HuH-7 (cell line): ENCODE measurements around the gene BUB1B.
"Not testable (repeated sequence)": the region's sequence is repeated elsewhere in the genome, so short reads cannot be mapped to it uniquely, and the experiment has no call there.

Experiments used
- DNase-seq: peaks from one replicate; pipeline ENCODE4 v3.0.0; 2011; ENCODE audit warnings: low spot score

The BUB1B gene, protein sequence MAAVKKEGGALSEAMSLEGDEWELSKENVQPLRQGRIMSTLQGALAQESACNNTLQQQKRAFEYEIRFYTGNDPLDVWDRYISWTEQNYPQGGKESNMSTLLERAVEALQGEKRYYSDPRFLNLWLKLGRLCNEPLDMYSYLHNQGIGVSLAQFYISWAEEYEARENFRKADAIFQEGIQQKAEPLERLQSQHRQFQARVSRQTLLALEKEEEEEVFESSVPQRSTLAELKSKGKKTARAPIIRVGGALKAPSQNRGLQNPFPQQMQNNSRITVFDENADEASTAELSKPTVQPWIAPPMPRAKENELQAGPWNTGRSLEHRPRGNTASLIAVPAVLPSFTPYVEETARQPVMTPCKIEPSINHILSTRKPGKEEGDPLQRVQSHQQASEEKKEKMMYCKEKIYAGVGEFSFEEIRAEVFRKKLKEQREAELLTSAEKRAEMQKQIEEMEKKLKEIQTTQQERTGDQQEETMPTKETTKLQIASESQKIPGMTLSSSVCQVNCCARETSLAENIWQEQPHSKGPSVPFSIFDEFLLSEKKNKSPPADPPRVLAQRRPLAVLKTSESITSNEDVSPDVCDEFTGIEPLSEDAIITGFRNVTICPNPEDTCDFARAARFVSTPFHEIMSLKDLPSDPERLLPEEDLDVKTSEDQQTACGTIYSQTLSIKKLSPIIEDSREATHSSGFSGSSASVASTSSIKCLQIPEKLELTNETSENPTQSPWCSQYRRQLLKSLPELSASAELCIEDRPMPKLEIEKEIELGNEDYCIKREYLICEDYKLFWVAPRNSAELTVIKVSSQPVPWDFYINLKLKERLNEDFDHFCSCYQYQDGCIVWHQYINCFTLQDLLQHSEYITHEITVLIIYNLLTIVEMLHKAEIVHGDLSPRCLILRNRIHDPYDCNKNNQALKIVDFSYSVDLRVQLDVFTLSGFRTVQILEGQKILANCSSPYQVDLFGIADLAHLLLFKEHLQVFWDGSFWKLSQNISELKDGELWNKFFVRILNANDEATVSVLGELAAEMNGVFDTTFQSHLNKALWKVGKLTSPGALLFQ

DNA sequence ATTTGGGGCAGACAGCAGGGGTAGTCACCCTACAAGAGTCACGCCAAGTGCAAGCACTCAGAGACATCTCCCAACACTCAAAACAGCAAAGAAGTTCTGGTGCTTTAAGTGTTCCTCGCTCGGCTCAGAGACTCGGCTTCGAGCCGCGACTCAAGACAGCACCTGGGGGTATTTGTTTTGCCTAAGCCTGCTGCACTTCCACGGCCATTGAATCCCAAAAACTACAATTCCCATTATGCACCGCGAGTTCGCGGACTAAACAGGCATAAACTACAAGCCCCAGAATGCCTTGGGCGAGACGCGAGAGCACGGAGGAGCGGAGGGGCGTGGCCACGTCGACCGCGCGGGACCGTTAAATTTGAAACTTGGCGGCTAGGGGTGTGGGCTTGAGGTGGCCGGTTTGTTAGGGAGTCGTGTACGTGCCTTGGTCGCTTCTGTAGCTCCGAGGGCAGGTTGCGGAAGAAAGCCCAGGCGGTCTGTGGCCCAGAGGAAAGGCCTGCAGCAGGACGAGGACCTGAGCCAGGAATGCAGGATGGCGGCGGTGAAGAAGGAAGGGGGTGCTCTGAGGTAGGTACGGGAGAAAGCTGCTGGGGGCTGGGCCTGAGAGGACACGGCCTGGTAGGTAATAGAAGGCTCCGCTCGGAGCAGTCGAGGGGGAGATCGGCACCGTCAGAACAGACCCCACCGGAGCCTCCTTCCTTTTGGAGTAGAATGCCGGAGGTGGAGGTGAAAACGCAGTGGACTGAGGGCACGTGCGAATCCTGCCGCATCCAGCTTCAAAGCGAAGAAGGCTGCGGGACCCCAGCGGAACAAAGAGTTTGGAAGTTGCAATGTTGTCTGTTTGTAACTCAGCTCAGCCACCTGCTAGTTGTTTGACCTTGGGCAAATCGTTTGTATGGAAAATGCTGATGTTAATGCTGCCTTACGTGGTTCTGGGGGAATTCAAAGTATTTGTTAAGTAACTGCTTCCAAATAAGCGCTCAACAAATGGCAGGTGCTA lies at the start of gene BUB1B:
Gene BUB1B (plus strand): TSS at position 381 of the 1,000 bp plus-strand sequence. CDS start 152 bp downstream, at position 533.
- DNase-seq: peak; percentile 74

DNA sequence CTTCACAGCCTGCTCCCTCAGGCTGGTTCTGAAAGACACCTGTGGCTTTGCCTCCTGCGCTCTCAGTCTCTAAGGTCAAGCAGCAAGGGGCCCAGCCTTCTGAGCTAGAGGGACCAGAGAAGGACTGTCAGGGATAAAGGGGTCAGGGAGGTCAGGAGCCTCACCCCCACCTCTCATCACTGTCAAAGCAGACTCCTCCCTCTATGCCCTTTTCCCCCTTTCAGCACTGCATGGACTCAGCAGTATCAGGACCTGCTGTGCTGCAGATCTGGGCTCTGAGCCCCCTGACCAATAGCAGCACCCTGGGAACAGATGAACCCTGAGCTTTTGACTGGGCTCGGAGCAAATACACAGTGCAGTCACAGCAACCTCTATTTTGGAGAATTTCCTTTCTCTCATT lies 49.0 kb upstream of the BUB1B start:
- no peak for DNase-seq

DNA sequence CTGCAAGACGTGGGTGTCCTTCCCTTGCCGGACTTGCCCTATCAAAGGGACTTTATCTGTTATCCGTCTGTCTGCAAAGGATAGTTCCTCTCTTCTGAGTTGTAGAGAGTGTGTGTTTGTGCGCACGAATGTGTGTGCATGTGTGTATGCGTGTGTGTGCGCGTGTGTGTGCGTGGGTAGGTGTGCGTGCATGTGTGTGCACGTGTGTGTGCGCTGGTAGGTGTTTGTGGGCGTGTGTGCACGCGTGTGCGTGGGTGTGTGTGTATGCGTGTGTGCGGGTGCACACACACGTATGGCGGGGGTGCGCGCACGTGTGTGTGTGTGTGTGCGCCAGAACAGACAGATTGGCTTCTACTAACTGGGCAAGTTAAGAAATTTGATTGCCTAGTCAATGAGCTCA lies 48.1 kb upstream of the BUB1B start:
- no peak for DNase-seq

DNA sequence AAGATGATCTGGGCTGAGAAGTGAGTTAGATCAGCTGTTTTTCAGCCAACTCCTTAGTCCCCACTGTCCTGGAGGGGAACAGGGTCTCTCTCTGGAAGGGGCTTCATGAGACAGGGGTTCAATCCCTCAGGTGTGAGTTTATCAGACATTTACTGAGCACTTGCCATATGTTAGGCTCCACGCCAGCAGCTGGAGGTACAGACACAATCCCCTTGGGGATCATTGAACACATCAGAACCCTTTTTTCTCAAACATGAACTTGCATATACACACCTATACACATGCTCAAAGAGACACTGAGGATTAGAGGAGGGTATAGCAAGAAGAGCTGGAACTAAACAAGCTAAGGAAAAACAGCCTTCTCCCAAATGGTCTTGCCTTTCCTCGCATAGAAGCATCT lies 46.7 kb upstream of the BUB1B start:
- no peak for DNase-seq

DNA sequence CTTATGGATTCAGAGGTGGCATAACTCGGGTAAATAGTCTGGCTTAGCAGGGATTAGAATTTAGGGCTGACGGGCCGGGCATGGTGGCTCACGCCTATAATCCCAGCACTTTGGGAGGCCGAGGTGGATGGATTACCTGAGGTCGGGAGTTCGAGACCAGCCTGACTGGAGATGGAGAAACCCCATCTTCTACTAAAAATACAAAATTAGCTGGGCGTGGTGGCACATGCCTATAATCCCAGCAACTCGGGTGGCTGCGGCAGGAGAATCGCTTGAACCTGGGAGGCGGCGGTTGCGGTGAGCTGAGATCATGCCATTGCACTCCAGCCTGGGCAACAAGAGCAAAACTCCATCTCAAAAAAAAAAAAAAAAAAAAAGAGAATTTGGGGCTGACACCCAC lies 45.8 kb upstream of the BUB1B start:
- DNase-seq: not testable (repeated sequence)

DNA sequence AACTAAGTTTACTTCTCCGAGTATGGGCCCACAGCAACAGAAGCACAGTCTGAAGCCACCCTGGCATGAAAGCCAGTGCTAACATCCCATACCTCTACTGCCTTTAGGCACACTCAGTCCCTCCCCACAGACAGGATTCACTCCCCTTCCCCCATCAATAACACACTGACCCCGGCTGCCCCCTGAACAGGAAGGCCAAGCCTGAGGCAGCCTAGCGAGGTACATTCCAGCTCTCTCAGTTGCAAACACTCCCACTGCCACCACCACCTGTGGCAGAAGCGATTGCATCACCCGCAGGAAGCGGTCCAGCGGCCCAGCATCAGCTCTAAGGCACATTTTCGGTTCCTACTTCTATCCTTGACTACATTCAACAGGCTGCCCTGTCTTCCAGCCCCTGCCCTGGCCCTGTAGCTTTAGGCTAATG lies 45.2 kb upstream of the BUB1B start:
- peak; percentile 40 for DNase-seq

DNA sequence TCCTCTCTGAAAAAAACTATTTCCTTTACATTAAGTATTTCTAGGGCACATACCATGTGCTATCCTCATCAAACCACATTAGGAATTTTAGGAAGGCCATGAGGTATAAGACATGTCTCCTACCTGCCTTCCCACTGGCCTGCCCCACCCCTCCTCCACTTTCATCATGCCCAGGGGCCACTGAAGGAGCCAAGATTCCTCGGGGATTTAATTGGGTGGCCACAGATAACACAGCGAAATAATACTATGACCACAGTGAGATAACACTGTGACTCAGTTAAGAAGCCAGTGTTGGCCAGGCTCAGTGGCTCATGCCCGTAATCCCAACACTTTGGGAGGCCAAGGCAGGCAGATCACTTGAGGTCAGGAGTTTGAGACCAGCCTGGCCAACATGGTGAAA lies 42.4 kb upstream of the BUB1B start:
- DNase-seq: no peak

DNA sequence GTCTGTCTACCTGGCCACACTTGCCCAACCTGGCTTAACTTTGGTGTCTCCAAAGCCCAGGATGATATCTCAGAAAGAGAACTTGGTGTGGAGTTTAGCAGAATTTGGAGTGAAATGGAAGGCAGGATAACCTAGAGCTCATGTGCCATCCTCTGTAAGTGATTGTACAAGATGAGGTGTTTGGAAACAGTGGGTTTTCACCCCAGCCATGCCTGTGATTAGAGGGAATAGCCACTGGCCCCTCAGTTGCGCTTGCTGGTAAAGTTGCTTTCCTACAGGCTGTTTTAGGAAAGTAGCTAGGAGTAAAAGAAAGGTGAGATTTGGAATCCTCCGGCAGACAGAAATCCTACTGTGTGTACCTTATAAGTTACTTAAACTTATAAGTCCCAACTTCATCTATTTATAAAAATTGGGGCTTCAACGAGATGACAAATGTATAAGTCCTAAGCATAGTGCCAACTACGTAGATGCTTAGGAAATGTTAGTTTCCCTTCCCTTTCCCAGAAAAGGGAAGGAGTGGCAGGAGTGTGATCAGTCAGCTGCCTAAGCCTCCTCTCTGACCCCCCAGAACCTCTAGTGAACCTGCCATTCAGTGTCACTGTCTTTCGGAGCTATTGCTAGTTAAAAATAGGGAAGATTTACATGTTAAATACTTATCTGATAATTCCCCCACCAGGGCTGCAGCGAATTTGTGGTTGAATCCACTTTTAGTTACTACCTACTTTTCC lies 38.8 kb upstream of the BUB1B start:
- DNase-seq: no peak

DNA sequence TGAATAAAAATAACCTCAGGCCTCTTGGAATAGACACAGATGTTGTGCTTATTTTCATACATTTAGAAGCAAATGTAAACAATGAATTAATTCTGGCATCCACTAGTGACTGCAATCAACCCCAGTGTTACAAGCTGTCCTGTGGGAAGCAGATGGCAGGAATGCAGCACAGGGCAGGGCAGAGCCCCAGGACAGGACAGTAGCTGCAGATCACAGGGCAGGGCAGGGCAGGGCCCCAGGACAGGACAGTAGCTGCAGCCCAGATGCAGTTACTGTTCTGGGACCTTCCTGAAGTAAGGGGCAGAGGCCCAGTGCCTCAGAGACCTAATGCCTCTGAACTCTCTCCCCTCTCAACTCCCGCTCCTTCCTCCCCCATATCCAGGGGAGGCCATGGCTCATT lies 37.9 kb upstream of the BUB1B start:
- not testable (repeated sequence) for DNase-seq

DNA sequence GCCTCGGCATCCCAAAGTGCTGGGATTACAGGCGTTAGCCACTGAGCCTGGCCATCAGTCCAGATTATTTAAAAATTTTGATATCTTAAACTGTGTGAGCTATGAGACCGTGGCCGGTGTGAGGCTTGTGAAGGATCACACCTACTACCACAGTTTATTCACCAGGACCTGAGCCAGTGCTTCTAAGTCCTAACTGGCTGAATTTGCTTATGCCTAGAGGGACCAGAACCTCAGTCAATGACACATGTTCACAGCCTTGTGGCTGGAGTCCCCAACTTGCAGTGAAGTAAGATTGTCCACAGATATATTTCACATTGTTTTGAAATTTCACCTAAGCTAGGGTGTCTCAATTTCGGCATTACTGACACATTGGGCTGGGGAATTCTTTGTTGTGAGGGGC lies 37.0 kb upstream of the BUB1B start:
- DNase-seq: not testable (repeated sequence)

DNA sequence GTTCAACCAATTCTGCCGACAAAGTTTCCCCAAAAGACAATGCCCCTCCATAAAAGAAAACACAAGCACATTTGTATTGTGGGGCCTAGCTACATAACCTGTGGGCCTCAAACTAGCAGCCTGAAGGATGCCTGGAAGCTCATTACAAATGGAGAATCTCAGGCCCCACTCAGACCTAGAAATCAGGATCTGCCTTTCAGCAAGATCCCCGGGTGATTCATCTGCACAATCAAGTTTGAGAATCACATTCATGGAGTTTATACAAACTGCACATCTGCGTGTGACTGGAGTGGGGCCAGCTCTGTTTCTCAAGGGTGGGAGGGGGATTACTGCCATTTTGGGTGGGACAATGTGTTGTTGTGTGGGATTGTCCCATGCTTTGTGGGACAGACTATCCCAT lies 36.5 kb upstream of the BUB1B start:
- DNase-seq: not testable (repeated sequence)

DNA sequence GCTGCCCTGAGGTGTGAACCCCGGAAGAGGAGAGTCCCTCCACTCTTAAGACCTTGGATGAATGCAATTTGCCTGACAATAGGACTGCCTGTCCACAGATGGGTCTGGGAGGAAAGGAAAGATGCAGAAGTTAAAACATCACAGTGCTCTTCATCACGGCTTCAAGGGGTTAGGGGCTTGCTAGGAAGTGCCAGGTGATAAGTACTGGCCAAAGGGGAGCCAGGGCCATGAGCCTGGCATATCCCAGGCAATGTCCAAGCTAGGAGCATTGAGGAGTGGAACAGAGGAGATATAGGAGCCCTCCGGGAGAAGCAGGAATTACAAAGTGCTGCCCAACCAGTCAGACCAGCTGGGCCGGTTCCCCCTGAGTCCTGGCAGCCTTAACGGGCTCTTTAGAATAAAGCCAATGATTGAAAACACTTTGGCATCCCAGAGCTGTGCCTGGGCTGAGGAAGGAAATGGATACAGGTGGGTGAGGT lies 36.0 kb upstream of the BUB1B start:
- DNase-seq: not testable (repeated sequence)

DNA sequence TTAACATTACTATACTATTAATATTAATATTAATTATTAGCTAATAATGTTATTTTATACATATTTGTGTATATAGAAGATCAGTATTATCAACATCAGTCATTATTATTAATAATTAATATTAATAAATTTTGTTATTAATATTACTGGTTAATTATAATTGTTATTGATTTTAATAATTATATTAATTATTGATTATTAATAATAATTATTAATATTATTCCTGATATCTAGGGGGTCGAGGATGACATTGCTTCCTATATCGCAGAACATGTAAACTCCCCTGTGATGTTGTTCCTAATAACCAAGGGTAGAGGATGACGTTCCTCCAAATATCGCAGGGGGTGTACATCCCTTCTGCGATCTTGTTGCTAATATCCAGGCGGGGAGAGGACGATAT lies 34.9 kb upstream of the BUB1B start:
- no peak for DNase-seq

DNA sequence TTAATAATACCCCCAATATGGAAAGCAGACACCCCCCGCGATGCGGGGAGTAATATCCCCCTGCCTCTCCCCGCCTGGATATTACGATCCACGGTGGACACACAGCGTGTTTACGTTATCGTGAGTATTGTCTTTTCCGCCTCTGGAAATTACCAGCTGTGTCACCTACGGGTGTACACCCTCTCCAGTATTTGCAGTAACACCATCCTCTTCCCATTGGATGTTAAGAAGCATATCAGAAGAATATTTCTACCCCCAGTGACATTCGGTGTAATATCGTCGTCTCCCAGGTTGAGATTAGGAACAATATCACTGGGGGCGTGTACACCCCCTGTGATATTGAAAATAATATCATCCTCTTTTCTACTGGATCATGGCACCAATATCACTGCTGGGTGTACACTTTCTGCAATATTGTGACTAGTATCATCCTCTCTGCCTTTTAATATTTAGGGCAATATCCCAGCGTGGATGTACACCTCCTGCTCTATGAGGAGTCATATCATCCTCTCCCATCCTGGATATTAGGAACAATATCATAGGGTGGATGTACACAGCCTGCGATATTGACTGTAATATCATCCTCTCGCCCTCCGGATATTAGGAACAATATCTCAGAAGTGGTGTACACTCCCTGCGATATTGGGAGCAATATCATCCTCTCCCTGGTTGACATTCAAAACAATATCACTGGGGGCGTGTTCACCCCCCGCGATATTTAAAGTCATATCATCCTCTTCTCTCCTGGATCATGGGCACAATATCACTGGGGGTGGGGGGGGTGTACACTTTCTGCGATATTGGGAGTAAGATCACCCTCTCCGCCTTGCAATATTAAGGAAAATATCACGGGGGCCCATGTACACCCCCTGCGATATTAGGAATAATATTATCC lies 31.9 kb upstream of the BUB1B start:
- no peak for DNase-seq

DNA sequence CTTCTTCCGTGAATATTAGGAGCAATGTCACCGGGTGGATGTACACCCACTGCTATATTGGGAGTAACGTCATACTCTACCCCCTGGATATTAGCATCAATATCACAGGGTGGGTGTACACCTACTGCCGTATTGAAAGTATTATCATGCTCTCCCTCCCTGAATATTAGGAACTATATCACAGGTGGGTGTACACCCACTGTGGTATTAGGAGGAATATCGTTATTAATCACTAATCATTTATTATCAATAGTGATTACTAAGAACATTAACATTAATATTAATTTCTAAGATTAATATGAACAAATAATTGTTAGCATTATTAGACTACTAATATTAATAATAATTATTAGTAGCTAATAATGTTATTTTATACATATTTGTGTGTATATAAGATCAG lies 30.8 kb upstream of the BUB1B start:
- no peak for DNase-seq

DNA sequence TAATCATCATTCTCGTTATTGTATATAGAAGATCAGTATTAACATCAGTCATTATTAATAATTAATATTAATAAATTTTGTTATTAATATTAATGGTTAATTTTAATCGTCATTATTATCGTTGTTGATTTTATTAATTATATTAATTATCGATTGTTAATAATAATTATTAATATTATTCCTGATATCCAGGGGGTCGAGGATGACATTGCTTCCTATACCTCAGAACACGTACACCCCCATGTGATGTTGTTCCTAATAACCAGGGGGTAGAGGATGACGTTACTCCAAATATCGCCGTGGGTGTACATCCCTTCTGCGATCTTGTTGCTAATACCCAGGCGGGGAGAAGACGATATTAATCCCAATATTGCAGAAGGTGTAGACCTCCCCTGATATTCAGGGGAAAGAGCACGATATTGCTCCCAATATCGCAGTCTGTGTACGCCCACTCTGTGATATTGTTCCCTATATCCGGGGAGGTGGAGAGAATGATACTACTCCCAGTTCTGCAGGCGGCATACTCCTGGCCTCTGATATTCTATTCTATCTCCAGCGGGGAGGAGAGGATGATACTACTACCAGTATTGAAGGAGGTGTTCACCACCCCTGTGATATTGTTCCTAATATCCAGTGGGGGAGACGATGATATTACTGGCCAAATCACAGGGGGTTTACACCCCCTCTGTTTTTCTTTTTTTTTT lies 29.9 kb upstream of the BUB1B start:
- DNase-seq: no peak

DNA sequence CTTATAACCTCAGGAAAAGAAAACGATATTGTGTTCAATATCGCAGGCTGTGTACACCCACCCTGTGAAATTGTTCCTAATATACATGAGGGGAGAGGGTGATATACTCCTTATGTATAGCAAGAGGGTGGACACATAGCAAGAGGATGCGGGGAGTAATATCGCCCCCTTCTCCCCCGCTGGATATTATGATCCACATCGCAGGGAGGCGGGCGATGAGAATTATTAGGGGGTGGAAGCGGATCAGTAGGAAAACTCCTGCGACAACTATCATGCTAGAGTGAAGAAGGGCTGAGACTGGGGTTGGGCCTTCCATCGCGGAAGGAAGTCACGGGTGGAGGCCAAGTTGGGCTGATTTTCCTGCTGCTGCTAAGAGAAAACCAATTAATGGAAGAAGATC lies 27.3 kb upstream of the BUB1B start:
- DNase-seq: no peak

DNA sequence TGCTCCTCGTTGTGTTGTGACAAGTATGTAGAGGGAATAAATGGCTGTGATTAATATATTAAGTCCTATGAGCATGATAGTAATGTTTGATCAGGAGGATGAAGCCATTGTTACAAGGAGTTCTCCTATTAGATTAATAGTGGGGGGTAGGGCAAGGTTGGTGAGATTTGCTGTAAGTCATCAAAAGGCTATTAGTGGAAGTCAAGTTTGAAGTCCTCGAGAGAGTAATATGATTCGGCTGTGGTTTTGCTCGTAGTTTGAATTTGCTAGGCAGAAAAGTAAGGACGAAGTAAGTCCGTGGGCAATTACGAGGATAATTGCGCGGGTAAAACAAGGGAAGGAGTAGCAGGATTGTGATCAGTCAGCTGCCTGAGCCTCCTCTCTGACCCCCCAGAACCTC lies 26.0 kb upstream of the BUB1B start:
- no peak for DNase-seq

DNA sequence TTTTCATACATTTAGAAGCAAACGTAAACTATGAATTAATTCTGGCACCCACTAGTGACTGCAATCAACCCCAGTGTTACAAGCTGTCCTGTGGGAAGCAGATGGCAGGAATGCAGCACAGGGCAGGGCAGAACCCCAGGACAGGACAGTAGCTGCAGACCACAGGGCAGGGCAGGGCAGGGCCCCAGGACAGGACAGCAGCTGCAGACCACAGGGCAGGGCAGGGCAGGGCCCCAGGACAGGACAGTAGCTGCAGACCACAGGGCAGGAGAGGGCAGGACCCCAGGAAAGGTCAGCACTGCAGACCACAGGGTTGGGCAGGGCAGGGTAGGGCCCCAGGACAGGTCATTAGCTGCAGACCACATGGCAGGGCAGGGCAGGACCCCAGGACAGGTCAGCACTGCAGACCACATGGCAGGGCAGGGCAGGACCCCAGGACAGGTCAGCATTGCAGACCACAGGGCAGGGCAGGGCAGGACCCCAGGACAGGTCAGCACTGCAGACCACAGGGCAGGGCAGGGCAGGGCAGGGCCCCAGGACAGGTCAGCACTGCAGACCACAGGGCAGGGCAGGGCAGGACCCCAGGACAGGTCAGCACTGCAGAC lies 24.9 kb upstream of the BUB1B start:
- DNase-seq: not testable (repeated sequence)
